ENCODE results near the gene NETO2.
A peak's percentile ranks its signal among the peaks of the same experiment; 100 is the strongest.
"Not testable (repeated sequence)": the region's sequence is repeated elsewhere in the genome, so short reads cannot be mapped to it uniquely, and the experiment has no call there.

The NETO2 gene

GRCh38 chr16:47143677-47144558 is at the start of gene NETO2:
TSS of gene NETO2 (minus strand) at chr16:47143945. CDS start at chr16:47143612, 333 bp downstream.
- DNase-seq: peak; percentile 56 to 69

- no peak for DNase-seq
Observed at GRCh38 chr16:47182318-47182717, 38.6 kb upstream of the NETO2 start.

GRCh38 chr16:47181066-47181465 is 37.3 kb upstream of the NETO2 start:
- DNase-seq: not testable (repeated sequence)

- no peak for DNase-seq
Observed at GRCh38 chr16:47180073-47180472, 36.3 kb upstream of the NETO2 start.

GRCh38 chr16:47175152-47175551 is 31.4 kb upstream of the NETO2 start:
- DNase-seq: no peak

GRCh38 chr16:47162670-47163420 is 19.1 kb upstream of the NETO2 start:
- DNase-seq: no peak

GRCh38 chr16:47161464-47161863 is 17.7 kb upstream of the NETO2 start:
- DNase-seq: no peak

- no peak for DNase-seq
Observed at GRCh38 chr16:47160422-47160821, 16.7 kb upstream of the NETO2 start.

- no peak for DNase-seq
Observed at GRCh38 chr16:47158992-47159391, 15.2 kb upstream of the NETO2 start.

GRCh38 chr16:47156680-47157215 is 13.0 kb upstream of the NETO2 start:
- no peak for DNase-seq

GRCh38 chr16:47152501-47152900 is 8.8 kb upstream of the NETO2 start:
- DNase-seq: not testable (repeated sequence)

- DNase-seq: no peak
Observed at GRCh38 chr16:47150067-47150466, 6.3 kb upstream of the NETO2 start.

GRCh38 chr16:47144559-47144877 is 773 bp upstream of the NETO2 start:
- no peak for DNase-seq

- peak; percentile 65 for DNase-seq
Observed at GRCh38 chr16:47142821-47143676, 696 bp downstream of the NETO2 start.

- DNase-seq: no peak
Observed at GRCh38 chr16:47142486-47142820, 1.3 kb downstream of the NETO2 start.

GRCh38 chr16:47141773-47142485 is 1.8 kb downstream of the NETO2 start:
- peak; percentile 84 to 88 for DNase-seq

- no peak for DNase-seq
Observed at GRCh38 chr16:47140686-47141085, 3.1 kb downstream of the NETO2 start.

GRCh38 chr16:47139561-47140185 is 4.1 kb downstream of the NETO2 start:
- DNase-seq: no peak

GRCh38 chr16:47137925-47138324 is 5.8 kb downstream of the NETO2 start:
- not testable (repeated sequence) for DNase-seq

GRCh38 chr16:47136099-47136842 is 7.5 kb downstream of the NETO2 start:
- DNase-seq: no peak

GRCh38 chr16:47134550-47134949 is 9.2 kb downstream of the NETO2 start:
- DNase-seq: no peak
